ENCODE data around the gene HCN1.
A peak's percentile ranks its signal among the peaks of the same experiment; 100 is the strongest.
"Not testable (repeated sequence)": the region's sequence is repeated elsewhere in the genome, so short reads cannot be mapped to it uniquely, and the experiment has no call there.

The HCN1 gene

GRCh38 chr5:45355189-45355992 lies 340.8 kb downstream of the HCN1 start:
- peak; percentile 23; the same call in 2 of the 3 replicates for ATAC-seq (ENCODE audit: low read depth)
- Histone ChIP-seq H3K36me3 (ENCODE audit: low read depth) (no peaks in the 10 kb centered on the region), H3K27ac (ENCODE audit: poor library complexity, severe bottlenecking) (no peak overlapping the region), H3K9me3 (ENCODE audit: severe bottlenecking) (no peaks in the 10 kb centered on the region), H3K4me1 (ENCODE audit: insufficient read depth, poor library complexity, severe bottlenecking) (peaks cover 9% of the 10 kb centered on the region), H3K27me3 (ENCODE audit: insufficient read depth, poor library complexity, severe bottlenecking) (no peaks in the 10 kb centered on the region), H3K4me3 (ENCODE audit: severe bottlenecking) (no peak overlapping the region)
- no peak for DNase-seq (ENCODE audit: low spot score)
- no peak for TF ChIP-seq CTCF (IDR thresholded peaks at IDR 0.05; ENCODE audit: poor library complexity, severe bottlenecking)

GRCh38 chr5:45336464-45336863 lies 359.7 kb downstream of the HCN1 start:
- Histone ChIP-seq H3K27me3 (ENCODE audit: insufficient read depth, poor library complexity, severe bottlenecking) (no peaks in the 10 kb centered on the region), H3K4me1 (ENCODE audit: insufficient read depth, poor library complexity, severe bottlenecking) (no peaks in the 10 kb centered on the region), H3K9me3 (ENCODE audit: severe bottlenecking) (no peaks in the 10 kb centered on the region), H3K4me3 (ENCODE audit: severe bottlenecking) (no peak overlapping the region), H3K36me3 (ENCODE audit: low read depth) (no peaks in the 10 kb centered on the region), H3K27ac (ENCODE audit: poor library complexity, severe bottlenecking) (no peak overlapping the region)
- ATAC-seq (ENCODE audit: low read depth) = no peak
- no peak for DNase-seq (ENCODE audit: low spot score)
- no peak for TF ChIP-seq CTCF (IDR thresholded peaks at IDR 0.05; ENCODE audit: poor library complexity, severe bottlenecking)

- Histone ChIP-seq H3K27ac (ENCODE audit: poor library complexity, severe bottlenecking) (no peak overlapping the region), H3K36me3 (ENCODE audit: low read depth) (no peaks in the 10 kb centered on the region), H3K27me3 (ENCODE audit: insufficient read depth, poor library complexity, severe bottlenecking) (no peaks in the 10 kb centered on the region), H3K4me1 (ENCODE audit: insufficient read depth, poor library complexity, severe bottlenecking) (no peaks in the 10 kb centered on the region), H3K4me3 (ENCODE audit: severe bottlenecking) (no peak overlapping the region), H3K9me3 (ENCODE audit: severe bottlenecking) (no peaks in the 10 kb centered on the region)
- DNase-seq (ENCODE audit: low spot score) (no peak), ATAC-seq (ENCODE audit: low read depth) (no peak)
- TF ChIP-seq CTCF (IDR thresholded peaks at IDR 0.05; ENCODE audit: poor library complexity, severe bottlenecking) = no peak
These were observed 360.2 kb downstream of the HCN1 start for GRCh38 chr5:45335978-45336377.

- ATAC-seq (ENCODE audit: low read depth) (no peak), DNase-seq (ENCODE audit: low spot score) (no peak)
- Histone ChIP-seq H3K4me3 (ENCODE audit: severe bottlenecking) (no peak overlapping the region), H3K27me3 (ENCODE audit: insufficient read depth, poor library complexity, severe bottlenecking) (no peaks in the 10 kb centered on the region), H3K27ac (ENCODE audit: poor library complexity, severe bottlenecking) (no peak overlapping the region), H3K4me1 (ENCODE audit: insufficient read depth, poor library complexity, severe bottlenecking) (no peaks in the 10 kb centered on the region), H3K9me3 (ENCODE audit: severe bottlenecking) (no peaks in the 10 kb centered on the region), H3K36me3 (ENCODE audit: low read depth) (no peaks in the 10 kb centered on the region)
- TF ChIP-seq CTCF (IDR thresholded peaks at IDR 0.05; ENCODE audit: poor library complexity, severe bottlenecking) = no peak
These were observed 360.8 kb downstream of the HCN1 start for GRCh38 chr5:45335346-45335745.

- Histone ChIP-seq H3K36me3 (ENCODE audit: low read depth) (no peaks in the 10 kb centered on the region), H3K4me3 (ENCODE audit: severe bottlenecking) (no peak overlapping the region), H3K9me3 (ENCODE audit: severe bottlenecking) (no peaks in the 10 kb centered on the region), H3K4me1 (ENCODE audit: insufficient read depth, poor library complexity, severe bottlenecking) (no peaks in the 10 kb centered on the region), H3K27ac (ENCODE audit: poor library complexity, severe bottlenecking) (no peak overlapping the region), H3K27me3 (ENCODE audit: insufficient read depth, poor library complexity, severe bottlenecking) (no peaks in the 10 kb centered on the region)
- TF ChIP-seq CTCF (IDR thresholded peaks at IDR 0.05; ENCODE audit: poor library complexity, severe bottlenecking) = no peak
- ATAC-seq (ENCODE audit: low read depth) (no peak), DNase-seq (ENCODE audit: low spot score) (no peak)
These were observed 361.2 kb downstream of the HCN1 start for GRCh38 chr5:45334939-45335338.

GRCh38 chr5:45312627-45313026 lies 383.6 kb downstream of the HCN1 start:
- not testable (repeated sequence) for DNase-seq (ENCODE audit: low spot score); H3K4me1 ChIP-seq (ENCODE audit: insufficient read depth, poor library complexity, severe bottlenecking); H3K27me3 ChIP-seq (ENCODE audit: insufficient read depth, poor library complexity, severe bottlenecking); H3K36me3 ChIP-seq (ENCODE audit: low read depth); H3K27ac ChIP-seq (ENCODE audit: poor library complexity, severe bottlenecking); H3K4me3 ChIP-seq (ENCODE audit: severe bottlenecking); ATAC-seq (ENCODE audit: low read depth); H3K9me3 ChIP-seq (ENCODE audit: severe bottlenecking)

Data from RWPE2 (cell line).